Naive thymus-derived CD8-positive, alpha-beta T cell (primary cell): ENCODE measurements around the gene APEX1. TPM values are rescaled to one million over a fixed set of nuclear protein-coding genes. Genes with fewer than 3 reads are reported as not detected.
A peak's percentile ranks its signal among the peaks of the same experiment; 100 is the strongest.
"Not testable (repeated sequence)": the region's sequence is repeated elsewhere in the genome, so short reads cannot be mapped to it uniquely, and the experiment has no call there.

ENCODE experiments used
- ATAC-seq, 2 donors: fragments of 150-1000 bp; cut with Tn5 transposase in 1 of 2; sonication (Bioruptor Pico), chemical (Tn5 transposase) in 1 of 2; 1 replicate in 1 of 2; 2 replicates in 1 of 2; pipeline ENCODE4 v1.10.0; 2021; ENCODE audit warnings: mild to moderate bottlenecking in 2 of 2, moderate library complexity in 2 of 2
- POLR2A ChIA-PET: fragments of 350-600 bp; sonication (Branson Sonifier 250); formaldehyde crosslinking; loops from one replicate; lab custom pipeline; 2021; ENCODE audit warnings: antibody characterized with exemption; lab: Charles Lee
- DNase-seq, 10 donors: peaks; one replicate each; pipeline versions ENCODE4 v3.0.0 to v3.0.0-alpha.2; 2020 to 2022
- H3K27ac Mint-ChIP-seq, 10 donors: one replicate each; pipeline ENCODE4 v1.8.0; 2020 to 2022; ENCODE audit warnings: mild to moderate bottlenecking in 10 of 10, mixed read lengths in 10 of 10, moderate library complexity in 4 of 10, inconsistent platforms in 1 of 10
- H3K27me3 Mint-ChIP-seq, 5 donors: one replicate each; pipeline ENCODE4 v1.8.0; 2021 to 2022; ENCODE audit warnings: mixed read lengths in 5 of 5
- H3K36me3 Mint-ChIP-seq, 3 donors: one replicate each; pipeline ENCODE4 v1.8.0; 2020 to 2022; ENCODE audit warnings: mixed read lengths in 3 of 3, mild to moderate bottlenecking in 2 of 3, inconsistent platforms in 1 of 3
- H3K4me1 Mint-ChIP-seq, 4 donors: one replicate each; pipeline ENCODE4 v1.8.0; 2021 to 2022; ENCODE audit warnings: mixed read lengths in 4 of 4
- H3K4me3 Mint-ChIP-seq, 10 donors: one replicate each; pipeline ENCODE4 v1.8.0; 2020 to 2022; ENCODE audit warnings: mild to moderate bottlenecking in 10 of 10, mixed read lengths in 10 of 10, moderate library complexity in 6 of 10, inconsistent platforms in 1 of 10
- H3K9me3 Mint-ChIP-seq, 9 donors: one replicate each; pipeline ENCODE4 v1.8.0; 2020 to 2022; ENCODE audit warnings: mixed read lengths in 9 of 9, mild to moderate bottlenecking in 3 of 9, inconsistent platforms in 1 of 9, moderate library complexity in 1 of 9
- polyA plus RNA-seq, 3 donors: library from polyadenylated mRNA; unstranded; fragments of 300-500 nt; fragmentation: Illumina TruSeq; gene quantifications; one replicate each; pipeline ENCODE4 v1.2.3, GENCODE V29; 2021
- total RNA-seq, 8 experiments: library from RNA in 2 of 8; stranded (reverse) in 2 of 8; gene quantifications; one replicate each; pipeline ENCODE4 v1.2.3 and lab custom pipeline; 2021 to 2026

APEX1 gene
- total and polyA plus RNA-seq, 5 experiments from 2014 or later: 125 to 176 (median 144) TPM

DNA sequence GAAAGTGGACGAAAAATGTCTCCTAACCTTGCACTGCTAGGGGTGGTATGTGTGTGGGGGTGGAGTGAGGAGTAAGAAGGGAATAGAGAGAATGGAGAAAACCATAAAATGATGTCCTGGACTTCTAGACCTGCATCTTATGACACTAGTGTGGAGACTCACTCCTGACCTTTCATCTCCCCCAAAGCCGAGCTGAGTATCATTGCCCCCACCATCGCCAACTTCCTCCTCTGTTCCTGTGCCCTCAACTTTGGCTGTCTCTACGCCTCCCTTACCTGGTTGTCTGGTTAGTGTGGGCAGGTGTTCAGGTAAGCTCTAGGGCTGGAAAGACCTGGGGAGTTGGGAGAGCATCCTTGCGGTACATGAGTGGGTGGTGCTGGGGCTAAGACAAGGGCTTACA lies 14.6 kb upstream of the APEX1 start:
- no peaks in the 10 kb centered on the region for H3K36me3 Mint-ChIP-seq
- ATAC-seq (no peak), DNase-seq (no peak)
- H3K27ac Mint-ChIP-seq: peak overlapping the region; percentile 88 to 98 (median 94)
- H3K27me3 Mint-ChIP-seq: no peaks in the 10 kb centered on the region
- H3K9me3 Mint-ChIP-seq: no peaks in the 10 kb centered on the region
- peaks cover 22 to 44% (median 31%) of the 10 kb centered on the region in 4 donors for H3K4me1 Mint-ChIP-seq
- H3K4me3 Mint-ChIP-seq: peak overlapping the region; percentile 70 to 87 (median 82)
- POLR2A ChIA-PET: interaction anchor here (0.7 to 3.1 kb wide), 6 partner anchors 11 to 29 kb away, joined by 3 to 24 read pairs (median 16); partner anchors contain the start of genes APEX1, OSGEP, PIP4P1 and PNP

DNA sequence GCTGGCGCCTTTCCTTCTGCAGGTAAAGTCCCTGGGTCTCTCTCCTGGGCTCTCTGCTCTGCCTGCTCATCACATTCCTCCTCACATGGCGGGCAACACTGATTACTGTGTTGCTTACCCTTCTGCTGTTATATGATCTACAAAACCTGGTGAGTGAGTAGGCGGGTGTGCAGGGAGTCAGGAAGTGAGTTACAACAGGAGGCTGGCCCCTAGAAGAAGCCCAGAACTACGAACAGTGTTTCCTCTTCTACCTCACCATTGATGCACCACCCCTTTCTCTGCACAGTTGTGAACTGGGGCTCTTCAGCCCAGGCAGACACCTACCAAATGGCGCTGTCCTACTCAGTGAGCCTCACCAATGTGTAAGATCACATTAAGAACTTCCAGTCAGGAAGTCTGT lies 14.1 kb upstream of the APEX1 start:
- peaks cover 22 to 44% (median 31%) of the 10 kb centered on the region in 4 donors for H3K4me1 Mint-ChIP-seq
- H3K27ac Mint-ChIP-seq: peak overlapping the region; percentile 88 to 98 (median 94)
- POLR2A ChIA-PET: interaction anchor here (1.1 to 3.1 kb wide), 6 partner anchors 12 to 28 kb away, joined by 3 to 24 read pairs (median 16); partner anchors contain the start of genes APEX1, OSGEP, PIP4P1 and PNP
- H3K27me3 Mint-ChIP-seq: no peaks in the 10 kb centered on the region
- DNase-seq (peak in 9 of 10 donors; percentile 12 to 79 (median 47)), ATAC-seq (peak; percentile 96 to 98)
- peak overlapping the region; percentile 70 to 87 (median 82) for H3K4me3 Mint-ChIP-seq
- no peaks in the 10 kb centered on the region for H3K9me3 Mint-ChIP-seq
- no peaks in the 10 kb centered on the region for H3K36me3 Mint-ChIP-seq

- ATAC-seq (no peak), DNase-seq (no peak)
- H3K4me1 Mint-ChIP-seq: peaks cover 22 to 44% (median 31%) of the 10 kb centered on the region in 4 donors
- peak overlapping the region; percentile 88 to 98 (median 94) for H3K27ac Mint-ChIP-seq
- H3K27me3 Mint-ChIP-seq: no peaks in the 10 kb centered on the region
- peaks cover 0 to under 1% (median 0%) of the 10 kb centered on the region in 3 donors for H3K36me3 Mint-ChIP-seq
- POLR2A ChIA-PET: interaction anchor here (1.7 to 3.1 kb wide), 6 partner anchors 12 to 28 kb away, joined by 4 to 24 read pairs (median 16); partner anchors contain the start of genes APEX1, OSGEP, PIP4P1 and PNP
- H3K9me3 Mint-ChIP-seq: no peaks in the 10 kb centered on the region
- peak overlapping the region in 8 of 10 donors; percentile 7 to 87 (median 76) for H3K4me3 Mint-ChIP-seq
Measured at GRCh38 chr14:20441461-20441860, 13.6 kb upstream of the APEX1 start.

GRCh38 chr14:20443650-20444049 lies 11.4 kb upstream of the APEX1 start:
- H3K9me3 Mint-ChIP-seq, POLR2A ChIA-PET, H3K4me3 Mint-ChIP-seq, DNase-seq, H3K27me3 Mint-ChIP-seq, ATAC-seq, H3K27ac Mint-ChIP-seq: not testable (repeated sequence)
- Mint-ChIP-seq H3K36me3 (peaks cover 0 to 14% (median 4%) of the 10 kb centered on the region in 3 donors), H3K4me1 (peaks cover 22 to 33% (median 31%) of the 10 kb centered on the region in 4 donors)

GRCh38 chr14:20446889-20447288 lies 8.1 kb upstream of the APEX1 start:
- Mint-ChIP-seq H3K4me3 (no peak overlapping the region), H3K4me1 (peaks cover 5 to 13% (median 10%) of the 10 kb centered on the region in 4 donors), H3K9me3 (no peaks in the 10 kb centered on the region), H3K27ac (peak overlapping the region in 2 of 10 donors; percentile 15 to 56), H3K36me3 (peaks cover 4 to 30% (median 9%) of the 10 kb centered on the region in 3 donors), H3K27me3 (no peaks in the 10 kb centered on the region)
- POLR2A ChIA-PET: interaction anchor here (0.8 to 1.1 kb wide), 2 partner anchors 29 to 41 kb away, joined by 3 read pairs; no protein-coding TSS in a partner anchor
- ATAC-seq: no peak
- DNase-seq: no peak

DNA sequence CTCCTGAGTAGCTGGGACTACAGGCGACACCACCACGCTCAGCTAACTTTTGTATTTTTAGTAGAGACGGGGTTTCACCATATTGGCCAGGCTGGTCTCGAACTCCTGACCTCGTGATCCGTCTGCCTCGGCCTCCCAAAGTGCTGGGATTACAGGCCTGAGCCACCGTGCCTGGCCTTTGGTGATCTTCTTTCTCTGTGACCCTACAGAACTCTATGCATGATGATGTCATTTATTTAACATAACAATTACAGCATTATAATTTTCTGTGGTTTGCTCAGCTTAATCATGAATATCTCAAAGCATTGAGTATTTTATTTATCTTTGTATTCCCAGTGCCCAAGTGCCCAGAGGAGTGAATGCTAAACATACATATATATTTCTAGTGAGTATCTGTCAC lies 2.2 kb upstream of the APEX1 start:
- ATAC-seq, DNase-seq, H3K27me3 Mint-ChIP-seq, H3K9me3 Mint-ChIP-seq: not testable (repeated sequence)
- POLR2A ChIA-PET: interaction anchor here (0.6 to 3.0 kb wide), 5 partner anchors 9 to 229 kb away, joined by 3 to 21 read pairs (median 3); no protein-coding TSS in a partner anchor
- Mint-ChIP-seq H3K36me3 (peaks cover 0 to 21% (median 21%) of the 10 kb centered on the region in 3 donors), H3K4me1 (peaks cover 11 to 22% (median 17%) of the 10 kb centered on the region in 4 donors), H3K27ac (peak overlapping the region in 9 of 10 donors; percentile 37 to 89 (median 67)), H3K4me3 (peak overlapping the region in 7 of 10 donors; percentile 29 to 68 (median 46))

GRCh38 chr14:20455355-20456300 lies 602 bp downstream of the APEX1 start:
- peaks cover 0 to 42% (median 14%) of the 10 kb centered on the region in 3 donors for H3K36me3 Mint-ChIP-seq
- H3K27me3 Mint-ChIP-seq: no peaks in the 10 kb centered on the region
- DNase-seq (peak in 2 of 10 donors; percentile 58 to 74), ATAC-seq (peak; percentile 69 to 71)
- no peak overlapping the region for H3K27ac Mint-ChIP-seq
- H3K4me1 Mint-ChIP-seq: peaks cover 19 to 43% (median 30%) of the 10 kb centered on the region in 4 donors
- H3K4me3 Mint-ChIP-seq: no peak overlapping the region
- no peaks in the 10 kb centered on the region for H3K9me3 Mint-ChIP-seq
- POLR2A ChIA-PET: interaction anchor here (0.6 to 3.3 kb wide), 19 partner anchors 9 to 228 kb away, joined by 3 to 44 read pairs (median 7); partner anchors contain the start of genes PARP2, PNP, RNASE4 and TEP1

DNA sequence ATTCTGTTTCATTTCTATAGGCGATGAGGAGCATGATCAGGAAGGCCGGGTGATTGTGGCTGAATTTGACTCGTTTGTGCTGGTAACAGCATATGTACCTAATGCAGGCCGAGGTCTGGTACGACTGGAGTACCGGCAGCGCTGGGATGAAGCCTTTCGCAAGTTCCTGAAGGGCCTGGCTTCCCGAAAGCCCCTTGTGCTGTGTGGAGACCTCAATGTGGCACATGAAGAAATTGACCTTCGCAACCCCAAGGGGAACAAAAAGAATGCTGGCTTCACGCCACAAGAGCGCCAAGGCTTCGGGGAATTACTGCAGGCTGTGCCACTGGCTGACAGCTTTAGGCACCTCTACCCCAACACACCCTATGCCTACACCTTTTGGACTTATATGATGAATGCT lies 1.9 kb downstream of the APEX1 start:
- no peak for DNase-seq
- Mint-ChIP-seq H3K36me3 (peaks cover 0 to 34% (median 9%) of the 10 kb centered on the region in 3 donors), H3K27me3 (no peaks in the 10 kb centered on the region), H3K4me1 (peaks cover 25 to 47% (median 34%) of the 10 kb centered on the region in 4 donors), H3K27ac (peak overlapping the region in 2 of 10 donors; percentile 27 to 41), H3K4me3 (no peak overlapping the region), H3K9me3 (no peaks in the 10 kb centered on the region)
- POLR2A ChIA-PET: interaction anchor here (0.9 to 3.3 kb wide), 6 partner anchors 13 to 226 kb away, joined by 3 to 44 read pairs (median 14); partner anchors contain the start of genes PARP2, PNP and TEP1
- ATAC-seq: no peak

- H3K4me3 Mint-ChIP-seq: peak overlapping the region in 1 of 10 donors; percentile 12
- H3K27ac Mint-ChIP-seq: peak overlapping the region in 8 of 10 donors; percentile 16 to 93 (median 49)
- H3K36me3 Mint-ChIP-seq: peaks cover 0 to 23% (median 9%) of the 10 kb centered on the region in 3 donors
- H3K4me1 Mint-ChIP-seq: peaks cover 24 to 42% (median 29%) of the 10 kb centered on the region in 4 donors
- no peaks in the 10 kb centered on the region for H3K9me3 Mint-ChIP-seq
- POLR2A ChIA-PET: no interaction called here
- no peaks in the 10 kb centered on the region for H3K27me3 Mint-ChIP-seq
- DNase-seq: no peak
- ATAC-seq: no peak
Measured at GRCh38 chr14:20458031-20458789, 3.2 kb downstream of the APEX1 start.

- peak overlapping the region; percentile 86 to 99 (median 94) for H3K27ac Mint-ChIP-seq
Measured at GRCh38 chr14:20460458-20461224, 5.6 kb downstream of the APEX1 start.

More at GRCh38 chr14:20460458-20461224, 5.6 kb downstream of the APEX1 start:
- DNase-seq: peak; percentile 17 to 86 (median 74)
- no peaks in the 10 kb centered on the region for H3K27me3 Mint-ChIP-seq
- POLR2A ChIA-PET: interaction anchor here (0.8 to 4.6 kb wide), 16 partner anchors 11 to 222 kb away, joined by 3 to 63 read pairs (median 8); partner anchors contain the start of genes PARP2, PNP, RNASE4 and TEP1
- H3K4me1 Mint-ChIP-seq: peaks cover 24 to 43% (median 28%) of the 10 kb centered on the region in 4 donors
- H3K9me3 Mint-ChIP-seq: no peaks in the 10 kb centered on the region
- H3K4me3 Mint-ChIP-seq: peak overlapping the region; percentile 84 to 96 (median 91)
- peak; percentile 19 to 29 for ATAC-seq
- H3K36me3 Mint-ChIP-seq: peaks cover 0 to 23% (median 9%) of the 10 kb centered on the region in 3 donors
